DMS114 treated with DMSO at 0.1 percent for 48 hours (cell line): ENCODE measurements around the gene DSG1.
"Not testable (repeated sequence)": the region's sequence is repeated elsewhere in the genome, so short reads cannot be mapped to it uniquely, and the experiment has no call there.

Source experiments
- DNase-seq: peaks from one replicate; lab custom pipeline; 2025; ENCODE audit not compliant: unreplicated experiment; lab: John Stamatoyannopoulos, UW

Gene DSG1

DNA sequence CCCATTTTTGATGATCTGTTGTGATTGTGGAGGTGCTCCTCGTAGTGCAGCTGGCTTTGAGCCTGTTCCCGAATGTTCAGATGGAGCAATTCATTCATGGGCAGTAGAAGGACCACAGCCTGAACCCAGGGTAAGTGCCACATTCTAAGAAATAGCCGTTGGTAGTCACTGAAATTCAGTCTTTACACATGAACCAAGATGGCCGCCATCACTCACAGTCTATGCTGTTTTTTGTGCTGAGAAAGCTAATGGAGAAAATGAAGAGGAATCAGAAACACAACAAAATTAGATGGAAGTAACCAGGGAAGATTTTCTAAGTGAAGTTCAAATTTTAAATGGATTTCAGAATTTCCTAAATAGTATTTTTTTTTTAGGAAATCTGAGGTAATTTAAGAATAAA is 25.5 kb downstream of the DSG1 start:
- no peak for DNase-seq

GRCh38 chr18:31353336-31353735 is 35.4 kb downstream of the DSG1 start:
- DNase-seq: not testable (repeated sequence)

DNA sequence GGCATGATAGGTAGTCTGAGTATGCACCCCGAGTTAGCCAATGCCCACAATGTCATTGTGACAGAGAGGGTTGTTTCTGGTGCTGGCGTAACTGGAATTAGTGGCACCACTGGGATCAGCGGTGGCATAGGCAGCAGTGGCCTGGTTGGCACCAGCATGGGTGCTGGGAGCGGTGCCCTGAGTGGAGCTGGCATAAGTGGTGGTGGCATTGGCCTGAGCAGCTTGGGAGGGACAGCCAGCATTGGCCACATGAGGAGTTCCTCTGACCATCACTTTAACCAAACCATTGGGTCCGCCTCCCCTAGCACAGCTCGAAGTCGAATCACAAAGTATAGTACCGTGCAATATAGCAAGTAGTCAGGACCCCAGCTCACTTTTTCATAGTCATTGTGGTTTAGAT is 37.0 kb downstream of the DSG1 start:
- DNase-seq: no peak

DNA sequence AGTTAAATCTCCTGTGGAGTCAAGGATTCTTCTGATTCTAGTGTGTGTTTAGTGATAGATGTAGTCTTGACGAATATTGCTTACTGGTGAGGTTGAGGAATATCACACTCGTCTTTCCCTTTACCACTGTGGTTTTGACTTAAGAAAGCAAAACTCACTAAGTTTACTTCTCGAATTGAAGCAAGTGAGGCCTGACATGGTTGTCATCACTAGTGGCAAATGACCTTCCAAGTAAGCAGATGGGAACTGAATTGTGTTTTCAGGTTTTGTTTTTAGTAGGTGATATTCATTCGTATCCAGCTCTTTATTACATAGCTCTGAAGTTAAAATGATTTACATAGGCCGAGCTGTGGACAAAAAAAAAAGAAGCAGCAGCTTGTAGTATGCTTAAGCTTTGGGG is 38.1 kb downstream of the DSG1 start:
- DNase-seq: no peak

DNA sequence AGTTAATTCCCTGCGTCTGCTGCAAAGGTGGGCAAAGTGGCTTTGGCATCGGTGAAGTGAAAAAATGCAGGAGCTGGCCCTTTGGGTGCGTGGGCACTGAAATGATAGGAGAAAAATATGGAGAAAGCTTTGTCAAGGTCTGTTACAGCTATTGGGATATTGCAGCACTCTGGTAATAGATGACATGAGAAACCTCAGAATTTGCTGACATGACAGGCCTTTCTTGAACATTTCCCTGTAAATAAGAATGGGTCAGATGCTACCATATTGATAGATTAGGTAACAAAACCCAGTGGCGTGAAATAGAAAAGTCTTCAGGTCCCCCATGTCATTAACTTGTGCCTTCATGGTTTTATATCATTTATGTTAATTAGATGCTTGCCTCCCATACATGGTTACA is 46.2 kb downstream of the DSG1 start:
- no peak for DNase-seq

GRCh38 chr18:31369478-31369877 is 51.5 kb downstream of the DSG1 start:
- DNase-seq: no peak

GRCh38 chr18:31371989-31372388 is 54.0 kb downstream of the DSG1 start:
- DNase-seq: no peak

DNA sequence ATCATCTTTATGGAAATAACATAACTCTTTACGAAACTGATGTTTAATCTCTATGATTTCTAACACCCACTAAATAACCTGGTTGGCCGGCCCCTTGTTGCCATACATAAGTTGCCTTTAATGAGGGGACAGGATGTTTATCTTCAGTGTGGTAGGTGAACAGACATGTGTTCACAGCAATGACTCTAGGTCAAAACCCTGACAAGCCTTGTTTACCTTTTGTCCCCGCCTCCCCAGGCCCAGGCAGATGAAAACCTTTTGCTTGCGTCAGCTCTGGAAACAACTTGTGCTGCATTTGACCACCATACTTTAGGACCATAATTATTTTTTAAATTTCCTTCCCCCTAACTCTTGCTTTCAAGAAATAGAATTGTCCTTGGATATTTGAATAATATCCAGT is 55.7 kb downstream of the DSG1 start:
- no peak for DNase-seq

DNA sequence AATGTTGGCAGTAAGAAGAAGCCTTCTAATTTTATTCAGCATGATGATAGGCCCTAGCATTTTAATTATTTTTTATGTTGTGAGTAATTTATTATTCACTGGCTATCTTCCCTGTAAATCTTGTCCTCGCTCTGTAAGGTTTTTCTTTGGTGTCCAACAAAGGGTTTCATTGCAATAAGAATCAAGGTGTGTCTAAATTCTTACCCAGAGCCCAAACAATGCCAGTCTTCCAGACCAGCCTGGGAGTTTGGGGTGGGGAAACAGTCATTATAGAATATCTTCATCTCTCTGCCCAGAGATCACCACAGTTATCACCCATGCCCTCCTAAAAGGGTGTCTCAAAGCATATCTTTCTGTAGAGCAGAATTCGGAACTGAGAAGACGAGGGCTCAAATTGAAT is 58.5 kb downstream of the DSG1 start, which contains the start of gene DSG4:
TSS of gene DSG4 (plus strand) at position 301 of the 400 bp plus-strand sequence. CDS start 135 bp downstream, outside the sequence.
- no peak for DNase-seq

- no peak for DNase-seq
These were observed 63.0 kb downstream of the DSG1 start for GRCh38 chr18:31380912-31381311.

DNA sequence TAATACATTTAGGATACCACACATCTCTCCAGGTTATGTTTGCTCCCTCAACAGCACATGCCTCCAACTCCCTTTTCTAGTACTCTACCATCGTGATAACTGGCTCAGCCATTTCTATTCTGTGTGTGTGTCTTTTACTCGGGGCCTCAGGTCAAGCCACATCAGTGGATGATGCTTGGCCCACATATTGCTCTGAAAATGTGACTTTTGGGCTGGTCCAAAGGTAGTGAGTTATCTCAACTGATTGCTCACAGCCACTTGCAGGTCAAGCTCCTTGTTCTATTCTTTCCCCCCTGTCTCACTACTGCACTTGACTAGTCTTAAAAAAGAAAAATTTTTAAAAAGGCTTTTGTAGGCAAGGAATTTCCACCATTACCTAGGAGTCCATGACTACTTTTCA is 64.1 kb downstream of the DSG1 start:
- no peak for DNase-seq

GRCh38 chr18:31386741-31387140 is 68.8 kb downstream of the DSG1 start:
- DNase-seq: no peak

DNA sequence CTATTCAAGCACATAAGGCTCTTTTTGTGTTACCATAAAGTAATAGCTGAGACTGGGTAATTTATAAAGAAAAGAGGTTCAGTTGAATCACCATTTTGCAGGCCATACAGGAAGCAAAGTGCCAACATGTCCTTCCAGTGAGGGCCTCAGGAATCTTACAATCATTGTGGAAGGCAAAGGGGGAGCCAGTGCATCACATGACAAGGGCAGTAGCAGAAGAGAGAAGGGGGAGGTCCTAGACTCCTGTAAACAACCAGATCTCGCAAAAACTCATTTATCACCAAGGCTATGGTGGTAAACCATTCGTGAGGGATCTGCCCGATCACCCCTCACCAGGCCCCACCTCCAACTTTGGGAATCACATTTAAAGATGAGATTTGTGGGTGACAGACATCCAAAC is 75.3 kb downstream of the DSG1 start:
- DNase-seq: no peak

DNA sequence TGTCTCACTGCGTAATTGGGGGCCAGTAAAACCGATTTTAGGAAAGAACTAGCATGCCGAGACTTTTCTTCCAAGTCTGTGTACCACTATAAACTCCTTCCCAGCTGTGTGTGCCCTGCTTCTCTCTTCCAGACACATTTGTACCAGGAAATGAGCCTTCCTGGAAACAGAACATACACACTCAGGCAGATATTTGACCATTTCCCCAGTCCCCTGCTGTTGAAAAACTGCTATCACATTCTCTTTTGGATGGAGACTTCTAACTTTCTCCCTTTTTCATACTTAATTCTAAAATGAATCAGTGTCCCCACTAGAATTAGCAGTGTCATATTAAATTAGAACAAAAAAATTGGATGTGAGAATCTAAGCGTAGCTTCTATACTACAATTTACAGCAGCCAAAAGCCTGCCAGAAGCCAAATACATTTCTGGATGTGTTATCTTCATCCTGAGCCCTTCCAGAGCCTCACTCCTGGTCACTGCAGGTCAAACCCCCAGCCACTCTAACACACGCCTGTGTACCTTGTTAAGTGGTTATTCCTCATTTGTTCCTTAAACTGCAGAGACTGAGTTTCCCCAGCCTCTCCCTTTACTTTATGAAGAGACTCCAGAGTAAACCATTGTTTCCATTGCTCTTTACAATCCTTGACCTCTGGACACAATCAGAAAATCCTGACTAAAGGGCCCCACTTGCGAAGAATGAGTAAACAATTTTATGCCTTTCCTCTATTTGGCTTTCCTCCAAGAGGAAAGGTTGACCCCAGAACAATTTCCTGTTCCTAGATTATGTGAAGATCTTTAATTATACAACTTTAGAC is 79.0 kb downstream of the DSG1 start:
- no peak for DNase-seq

- no peak for DNase-seq
These were observed 80.2 kb downstream of the DSG1 start for GRCh38 chr18:31398191-31398590.

- DNase-seq: no peak
These were observed 81.5 kb downstream of the DSG1 start for GRCh38 chr18:31399306-31400032.

DNA sequence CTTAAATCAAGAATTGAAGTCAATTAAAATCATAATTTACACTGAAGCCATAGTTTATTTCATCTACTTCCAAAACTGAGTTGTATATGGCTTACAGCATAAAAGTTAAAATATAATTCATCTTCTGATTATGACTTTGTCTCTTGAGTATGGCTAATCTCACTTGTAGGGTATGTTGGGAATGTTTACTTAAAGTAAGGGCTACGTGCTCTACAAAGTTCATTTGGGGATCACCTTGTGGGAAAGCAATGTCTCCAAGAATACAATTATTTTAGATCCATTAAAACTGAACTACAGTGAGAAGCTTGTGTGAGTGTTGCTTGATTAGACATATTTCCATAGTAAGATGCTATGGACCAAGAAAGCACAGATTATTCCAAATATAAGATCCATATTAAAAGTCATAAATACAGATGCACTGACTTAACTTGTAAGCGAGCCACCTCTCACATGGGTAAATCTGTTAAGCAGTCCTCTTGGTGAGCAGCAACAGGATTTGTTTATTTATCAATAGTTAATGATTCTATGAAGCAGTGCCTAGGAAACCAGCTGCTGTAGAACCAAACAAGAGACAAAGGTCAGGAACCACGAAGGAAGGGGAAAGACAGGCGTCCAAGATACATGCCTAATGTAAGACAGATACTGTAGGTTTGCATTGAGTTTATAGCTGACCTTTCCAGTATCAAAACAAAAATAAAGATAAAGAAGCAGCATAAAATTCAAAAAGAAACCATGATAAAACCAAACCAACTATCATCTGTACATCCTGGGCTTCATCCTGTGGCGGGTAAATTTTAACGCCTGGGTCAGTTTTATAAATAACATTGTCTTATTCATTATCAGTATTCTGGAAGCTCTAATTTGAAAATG is 83.4 kb downstream of the DSG1 start:
- DNase-seq: no peak

DNA sequence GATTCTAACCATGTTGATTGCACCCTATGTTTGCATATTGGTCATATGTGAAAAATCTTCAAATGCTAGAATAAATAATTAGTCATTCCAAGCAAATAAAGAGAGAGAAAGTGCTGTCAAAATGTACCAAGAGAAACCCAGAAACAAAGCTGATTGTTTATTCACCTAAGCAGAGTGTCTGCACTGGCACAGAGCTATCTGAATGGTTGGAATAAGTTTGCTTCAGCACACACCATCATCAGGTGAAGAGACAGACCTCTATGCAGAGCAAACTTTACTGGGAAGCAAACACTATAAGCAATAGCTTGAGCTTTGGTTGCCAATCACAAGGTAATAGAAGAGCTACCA is 84.0 kb downstream of the DSG1 start:
- no peak for DNase-seq

GRCh38 chr18:31403409-31403808 is 85.4 kb downstream of the DSG1 start:
- DNase-seq: no peak
